ENCODE results near the gene HACD3. TPM values are rescaled to one million over a fixed set of nuclear protein-coding genes. Genes with fewer than 3 reads are reported as not detected.

HACD3 gene
- total and polyA plus RNA-seq, 2 of the 13 experiments (the other 11 are each of a cell fraction or from before 2014, with no cell fraction given), result 73.6 to 161 TPM

GRCh38 chr15:65524226-65524625, 6.0 kb upstream of the HACD3 start (continued):
- TF ChIP-seq ZNF674 (CRISPR knock-in tag; IDR thresholded peaks at IDR 0.05; ENCODE audit: low read depth), result no peak

GRCh38 chr15:65525622-65526021, 4.6 kb upstream of the HACD3 start:
- ATAC-seq, result no peak
- Histone ChIP-seq H3K4me3 (replicated peaks in 1 of 3; ENCODE audit: insufficient read depth in 1 of 3, low read depth in 2 of 3, low read length in 3 of 3) (no peak overlapping the region), H3K4me2 (ENCODE audit: low read depth, low read length) (peak overlapping the region; percentile 18; the same call in 1 of the 2 replicates), H3K79me2 (ENCODE audit: insufficient read depth, low read length) (peaks cover 3% of the 10 kb centered on the region), H3K36me3 (replicated peaks in 1 of 2; ENCODE audit: control insufficient read depth in 1 of 2, insufficient read depth in 2 of 2, low read length in 2 of 2) (no peaks in the 10 kb centered on the region), H4K20me1 (ENCODE audit: insufficient read depth, low read length) (no peaks in the 10 kb centered on the region), H3K27me3 (ENCODE audit: control insufficient read depth in 1 of 2, insufficient read depth in 2 of 2, low read length in 2 of 2) (no peaks in the 10 kb centered on the region; a peak in 1 of 5 replicates), H2AFZ (ENCODE audit: low read length) (peak overlapping the region; percentile 42), H3K27ac (ENCODE audit: extremely low read length, insufficient read depth, low read length) (no peak overlapping the region), H3K4me1 (ENCODE audit: insufficient read depth, low read length) (peaks cover 32% of the 10 kb centered on the region), H3K9ac (ENCODE audit: insufficient read depth, low read depth, low read length) (no peak overlapping the region), H3K9me3 (ENCODE audit: low read length) (no peaks in the 10 kb centered on the region)
- in situ Hi-C loops (cut with HindIII; ENCODE audit: extremely low pct_ligation_motif_present, low pct_unique_long_range_greater_than_20kb), result no loop called here
- intact Hi-C loops (cut with micrococcal nuclease; ENCODE audit: unreplicated experiment), result no loop called here
- CTCF ChIA-PET (ENCODE audit: low intra/inter-chr PET ratio, low total read pairs), result no interaction called here
- POLR2A ChIA-PET, result interaction anchor here (0.8 kb wide), 1 partner anchor 9 kb away, joined by 5 read pairs; no protein-coding TSS in a partner anchor
- DNase-seq (ENCODE audit: low spot score), result no peak
- 78% methylated on average over 1 of the region's 1 CpG for WGBS (ENCODE audit: low lambda C conversion rate)
- no TSS peak for BruUV-seq (replicated peaks)
- no peak for FAIRE-seq
- no peak for TF ChIP-seq PHF20 (CRISPR knock-in tag; IDR thresholded peaks at IDR 0.05)
- TF ChIP-seq SP1 (IDR thresholded peaks at IDR 0.05), result no peak
- no peak for TF ChIP-seq SP1 (CRISPR knock-in tag; IDR thresholded peaks at IDR 0.05)
- TF ChIP-seq RARG (CRISPR knock-in tag; IDR thresholded peaks at IDR 0.05; ENCODE audit: low read depth), result no peak
- TF ChIP-seq ZNF556 (CRISPR knock-in tag; IDR thresholded peaks at IDR 0.05; ENCODE audit: borderline replicate concordance), result no peak
- TF ChIP-seq NFYC (CRISPR knock-in tag; IDR thresholded peaks at IDR 0.05), result no peak
- no peak for TF ChIP-seq DZIP1 (CRISPR knock-in tag; IDR thresholded peaks at IDR 0.05)
- no peak for TF ChIP-seq TSC22D2 (CRISPR knock-in tag; IDR thresholded peaks at IDR 0.05; ENCODE audit: borderline replicate concordance)
- no peak for TF ChIP-seq FOXO1 (CRISPR knock-in tag; IDR thresholded peaks at IDR 0.05)
- TF ChIP-seq, protein P1, sequence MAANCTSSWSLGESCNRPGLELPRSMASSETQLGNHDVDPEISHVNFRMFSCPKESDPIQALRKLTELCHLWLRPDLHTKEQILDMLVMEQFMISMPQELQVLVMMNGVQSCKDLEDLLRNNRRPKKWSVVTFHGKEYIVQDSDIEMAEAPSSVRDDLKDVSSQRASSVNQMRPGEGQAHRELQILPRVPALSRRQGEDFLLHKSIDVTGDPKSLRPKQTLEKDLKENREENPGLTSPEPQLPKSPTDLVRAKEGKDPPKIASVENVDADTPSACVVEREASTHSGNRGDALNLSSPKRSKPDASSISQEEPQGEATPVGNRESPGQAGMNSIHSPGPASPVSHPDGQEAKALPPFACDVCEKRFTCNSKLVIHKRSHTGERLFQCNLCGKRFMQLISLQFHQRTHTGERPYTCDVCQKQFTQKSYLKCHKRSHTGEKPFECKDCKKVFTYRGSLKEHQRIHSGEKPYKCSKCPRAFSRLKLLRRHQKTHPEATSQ (CRISPR knock-in tag; IDR thresholded peaks at IDR 0.05; ENCODE audit: borderline replicate concordance), result no peak
- TF ChIP-seq ZNF614 (CRISPR knock-in tag; IDR thresholded peaks at IDR 0.05; ENCODE audit: borderline replicate concordance), result no peak
- no peak for TF ChIP-seq GABPB1 (CRISPR knock-in tag; IDR thresholded peaks at IDR 0.05)
- no peak for TF ChIP-seq ONECUT2 (CRISPR knock-in tag; IDR thresholded peaks at IDR 0.05)
- TF ChIP-seq, protein P2, sequence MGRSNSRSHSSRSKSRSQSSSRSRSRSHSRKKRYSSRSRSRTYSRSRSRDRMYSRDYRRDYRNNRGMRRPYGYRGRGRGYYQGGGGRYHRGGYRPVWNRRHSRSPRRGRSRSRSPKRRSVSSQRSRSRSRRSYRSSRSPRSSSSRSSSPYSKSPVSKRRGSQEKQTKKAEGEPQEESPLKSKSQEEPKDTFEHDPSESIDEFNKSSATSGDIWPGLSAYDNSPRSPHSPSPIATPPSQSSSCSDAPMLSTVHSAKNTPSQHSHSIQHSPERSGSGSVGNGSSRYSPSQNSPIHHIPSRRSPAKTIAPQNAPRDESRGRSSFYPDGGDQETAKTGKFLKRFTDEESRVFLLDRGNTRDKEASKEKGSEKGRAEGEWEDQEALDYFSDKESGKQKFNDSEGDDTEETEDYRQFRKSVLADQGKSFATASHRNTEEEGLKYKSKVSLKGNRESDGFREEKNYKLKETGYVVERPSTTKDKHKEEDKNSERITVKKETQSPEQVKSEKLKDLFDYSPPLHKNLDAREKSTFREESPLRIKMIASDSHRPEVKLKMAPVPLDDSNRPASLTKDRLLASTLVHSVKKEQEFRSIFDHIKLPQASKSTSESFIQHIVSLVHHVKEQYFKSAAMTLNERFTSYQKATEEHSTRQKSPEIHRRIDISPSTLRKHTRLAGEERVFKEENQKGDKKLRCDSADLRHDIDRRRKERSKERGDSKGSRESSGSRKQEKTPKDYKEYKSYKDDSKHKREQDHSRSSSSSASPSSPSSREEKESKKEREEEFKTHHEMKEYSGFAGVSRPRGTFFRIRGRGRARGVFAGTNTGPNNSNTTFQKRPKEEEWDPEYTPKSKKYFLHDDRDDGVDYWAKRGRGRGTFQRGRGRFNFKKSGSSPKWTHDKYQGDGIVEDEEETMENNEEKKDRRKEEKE (IDR thresholded peaks at IDR 0.05), result no peak
- TF ChIP-seq FLYWCH1 (CRISPR knock-in tag; IDR thresholded peaks at IDR 0.05), result no peak
- no peak for TF ChIP-seq ZNF383 (CRISPR knock-in tag; IDR thresholded peaks at IDR 0.05; ENCODE audit: borderline replicate concordance)
- TF ChIP-seq NBN (conservative IDR thresholded peaks at IDR 0.05), result no peak
- TF ChIP-seq SOX6 (IDR thresholded peaks at IDR 0.05), result no peak
- TF ChIP-seq SOX6 (CRISPR knock-in tag; IDR thresholded peaks at IDR 0.05), result no peak

Measured in HepG2 (cell line).